RPMI7951 (cell line): ENCODE data around the gene JOSD2. TPM values are rescaled to one million over a fixed set of nuclear protein-coding genes. Genes with fewer than 3 reads are reported as not detected.

Source experiments
- DNase-seq: peaks from one replicate; pipeline ENCODE4 v3.0.0-alpha.2; 2012; ENCODE audit warnings: low read depth
- total RNA-seq: library from RNA; depleted of rRNA; stranded (reverse); fragments of >200 nt; shearing (Covaris generic); gene quantifications from 2 replicates; pipeline ENCODE4 v1.2.3, GENCODE V29; 2014

The JOSD2 gene
- total RNA-seq, 1 experiment from 2014 or later = 39.0 TPM

DNA sequence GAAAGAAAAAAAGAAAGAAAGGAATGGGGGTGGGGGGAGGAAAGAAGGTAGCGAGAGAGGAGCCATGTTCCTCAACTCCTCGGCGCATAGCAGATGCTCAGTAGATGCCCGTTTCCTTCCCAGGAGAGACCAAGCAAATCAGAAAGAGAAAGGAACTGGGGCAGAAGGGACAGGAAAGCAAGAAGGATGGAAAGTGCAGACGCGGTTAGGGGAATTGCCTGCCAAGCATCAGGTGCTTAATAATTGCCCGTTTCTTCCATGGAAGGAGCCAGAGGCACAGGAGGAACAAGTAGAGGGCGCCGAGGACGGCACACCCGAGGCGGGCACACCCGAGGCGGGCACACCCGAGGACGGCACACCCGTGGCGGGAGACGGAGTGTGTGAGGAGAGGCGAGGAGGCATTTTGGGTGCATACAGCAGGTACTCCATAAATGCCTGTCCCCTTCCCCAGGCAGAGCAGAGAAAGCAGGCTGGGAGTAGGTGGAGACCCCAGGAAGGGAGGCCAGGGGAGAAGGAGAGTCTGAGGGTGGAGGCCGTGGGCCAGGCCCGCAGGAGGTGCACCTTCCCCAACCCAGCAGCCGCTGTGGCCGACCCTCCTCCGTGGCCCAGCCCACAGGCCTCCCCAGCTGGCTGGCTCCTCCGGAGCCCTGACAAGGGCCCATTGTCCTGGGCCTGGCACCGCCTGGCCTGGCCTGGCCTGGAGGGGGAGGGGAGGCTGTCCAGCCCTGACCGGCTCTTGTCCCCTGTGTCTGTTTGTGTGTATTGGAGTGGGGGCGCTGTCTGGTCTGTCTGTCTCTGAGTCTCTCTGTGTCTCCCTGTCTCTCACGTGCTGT is 14.6 kb downstream of the JOSD2 start:
- peak; percentile 33 for DNase-seq

DNA sequence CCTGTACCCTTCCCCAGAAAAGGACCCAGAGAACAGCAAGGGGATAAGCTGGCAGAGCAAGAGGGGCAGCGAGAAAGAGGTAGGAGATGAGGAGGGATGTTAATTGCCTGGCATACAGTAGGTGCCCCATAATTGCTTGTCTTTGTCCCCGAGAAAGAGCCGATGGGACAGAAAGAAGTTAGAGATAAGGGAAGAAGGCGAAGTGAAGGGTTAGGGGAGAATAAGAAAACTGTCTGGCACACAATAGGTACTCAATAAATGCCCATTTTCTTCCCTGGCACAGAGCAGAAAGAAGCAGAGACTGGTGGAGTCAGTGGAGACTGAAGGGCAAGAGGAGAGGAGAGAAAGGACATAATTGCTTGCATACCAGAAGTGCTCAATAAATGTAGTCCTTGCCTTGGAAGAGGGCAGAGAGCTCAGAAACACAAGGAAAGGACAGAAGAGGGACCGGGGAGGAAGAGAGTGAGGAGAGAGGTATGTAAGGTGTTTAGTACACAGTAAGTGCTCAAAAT is 15.9 kb downstream of the JOSD2 start:
- DNase-seq = no peak

DNA sequence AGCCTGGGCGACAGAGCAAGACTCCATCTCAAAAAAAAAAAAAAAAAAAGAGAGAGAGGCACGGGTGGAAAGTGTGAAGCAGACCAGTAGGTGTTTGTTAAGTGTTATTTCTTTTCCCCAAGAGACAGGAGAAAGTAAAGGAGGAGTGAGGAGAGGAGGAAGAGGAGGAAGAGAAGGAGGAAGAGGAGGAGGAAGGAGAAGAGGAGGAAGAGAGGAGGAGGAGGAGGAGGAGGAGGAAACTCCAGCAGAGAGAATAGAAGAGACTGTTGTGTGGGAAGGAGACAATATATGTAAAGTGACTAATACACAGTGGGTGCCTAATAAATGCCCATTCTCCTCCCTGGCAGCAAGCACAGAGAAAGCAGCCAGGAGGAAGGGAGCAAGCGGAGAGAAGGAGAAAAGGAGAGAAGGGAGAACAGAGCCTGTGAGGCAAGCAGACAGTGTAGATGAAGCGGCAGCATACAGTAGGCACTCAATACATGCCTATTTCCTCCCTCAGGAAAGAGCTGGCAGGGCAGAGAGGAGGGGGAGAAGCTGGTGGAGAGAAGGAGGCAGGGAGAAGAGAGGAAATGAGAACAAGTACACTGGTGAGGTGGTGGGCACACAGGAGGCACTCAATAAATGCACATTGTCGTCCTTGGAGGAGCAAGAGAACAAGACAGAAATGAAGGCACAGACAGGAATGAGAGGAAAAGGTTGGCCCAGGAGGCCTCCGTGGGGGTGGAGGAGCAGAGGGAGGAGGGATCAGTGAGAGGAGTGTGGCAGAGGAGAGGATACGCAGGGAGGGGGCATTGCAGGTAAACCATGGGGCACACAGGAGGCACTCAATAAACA is 16.6 kb downstream of the JOSD2 start:
- no peak for DNase-seq

DNA sequence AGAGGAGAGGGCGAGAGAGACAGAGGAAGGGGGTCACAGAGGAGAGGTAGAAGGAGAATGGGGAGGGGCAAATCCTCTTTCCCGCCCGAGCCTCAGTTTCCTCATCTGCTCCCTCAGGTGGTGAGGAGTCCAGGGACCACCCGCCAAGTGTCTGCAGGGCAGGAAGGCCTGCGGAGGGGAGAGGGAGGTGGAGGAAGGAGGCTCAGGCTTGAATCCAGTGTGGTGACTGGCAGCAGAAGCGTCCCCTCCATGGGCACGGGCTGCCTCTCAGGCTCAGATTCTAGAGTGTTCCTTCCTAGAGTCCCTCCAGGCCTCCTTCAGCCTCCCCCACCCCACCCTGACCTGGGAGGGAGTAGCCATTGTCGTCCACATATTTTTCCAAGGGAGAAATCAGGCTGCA is 17.8 kb downstream of the JOSD2 start:
- no peak for DNase-seq

DNA sequence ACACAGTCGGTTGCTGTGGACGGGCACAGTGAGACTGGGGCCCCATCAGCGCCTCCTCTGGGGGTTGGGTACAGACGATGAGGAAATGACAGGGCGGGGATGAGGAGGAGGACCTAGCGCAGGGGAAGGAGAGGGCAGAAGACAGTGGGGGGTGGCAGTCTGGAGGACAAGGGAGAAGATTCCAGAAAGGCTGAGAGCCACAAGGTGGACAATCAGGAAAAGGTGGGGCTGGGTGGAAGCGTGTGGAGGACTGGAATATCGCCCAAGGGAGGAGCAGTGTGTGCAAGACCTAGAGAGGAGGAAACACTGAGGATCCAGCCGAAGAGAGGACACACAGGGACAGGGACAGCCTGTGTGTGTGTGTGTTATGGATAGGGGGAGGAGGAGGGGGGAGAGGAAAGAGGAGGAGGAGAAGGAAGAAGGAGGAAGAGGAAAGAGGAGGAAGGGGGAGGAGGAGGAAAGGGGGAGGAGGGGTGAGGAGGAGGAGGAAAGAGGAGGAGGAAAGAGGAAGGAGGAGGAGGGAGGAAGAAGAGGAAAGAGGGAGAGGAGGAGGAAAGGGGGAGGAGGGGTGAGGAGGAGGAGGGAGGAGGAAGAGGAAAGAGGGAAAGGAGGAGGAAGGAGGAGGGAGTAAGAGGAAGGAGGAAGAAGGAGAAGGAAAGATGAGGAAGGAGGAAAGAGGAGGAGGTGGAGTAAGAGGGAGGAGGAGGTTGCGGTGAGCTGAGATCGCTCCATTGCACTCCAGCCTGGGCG is 18.5 kb downstream of the JOSD2 start:
- no peak for DNase-seq

DNA sequence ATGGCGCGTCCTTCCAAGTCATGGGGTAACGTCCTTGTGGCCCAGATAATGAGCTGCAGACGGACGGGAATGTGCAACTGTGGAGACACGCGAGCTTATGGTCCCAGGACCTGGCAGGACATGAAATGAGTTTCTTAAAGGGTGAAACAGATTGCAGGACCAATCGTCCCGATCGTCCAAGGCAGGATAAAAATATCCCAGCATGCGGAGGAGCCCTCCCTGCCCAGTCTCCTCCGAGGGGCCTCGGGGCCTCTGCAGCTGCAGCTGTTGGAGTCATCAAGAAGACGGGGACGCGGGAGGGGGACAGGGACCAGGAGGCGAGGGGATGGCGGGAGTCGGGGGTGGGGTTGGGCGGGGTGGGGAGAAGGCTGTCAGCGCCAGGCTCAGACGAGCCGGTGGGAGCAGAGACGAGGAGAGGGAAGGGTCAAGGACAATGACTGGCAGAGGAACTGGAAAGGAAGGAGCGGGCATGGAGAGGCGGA is 20.0 kb downstream of the JOSD2 start:
- no peak for DNase-seq

DNA sequence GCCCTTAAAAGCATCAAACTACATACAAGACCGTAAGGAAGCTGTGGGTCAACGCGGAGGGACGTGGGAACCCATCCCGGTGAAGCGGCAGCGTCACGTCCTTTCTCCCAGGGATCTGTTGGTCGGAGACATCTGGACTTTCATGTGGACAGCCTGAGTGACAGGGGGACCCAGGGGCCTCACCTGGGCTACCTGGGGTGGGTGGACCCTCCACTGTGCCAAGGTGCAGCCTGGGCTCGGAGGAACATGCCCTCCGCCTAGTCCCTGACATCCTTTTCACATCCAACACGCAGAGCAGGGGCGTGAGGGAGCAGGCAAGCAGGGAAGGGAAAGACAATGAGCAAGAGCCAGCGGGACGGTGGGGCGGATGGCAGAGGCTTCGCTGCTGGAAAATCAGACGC is 20.6 kb downstream of the JOSD2 start:
- no peak for DNase-seq

DNA sequence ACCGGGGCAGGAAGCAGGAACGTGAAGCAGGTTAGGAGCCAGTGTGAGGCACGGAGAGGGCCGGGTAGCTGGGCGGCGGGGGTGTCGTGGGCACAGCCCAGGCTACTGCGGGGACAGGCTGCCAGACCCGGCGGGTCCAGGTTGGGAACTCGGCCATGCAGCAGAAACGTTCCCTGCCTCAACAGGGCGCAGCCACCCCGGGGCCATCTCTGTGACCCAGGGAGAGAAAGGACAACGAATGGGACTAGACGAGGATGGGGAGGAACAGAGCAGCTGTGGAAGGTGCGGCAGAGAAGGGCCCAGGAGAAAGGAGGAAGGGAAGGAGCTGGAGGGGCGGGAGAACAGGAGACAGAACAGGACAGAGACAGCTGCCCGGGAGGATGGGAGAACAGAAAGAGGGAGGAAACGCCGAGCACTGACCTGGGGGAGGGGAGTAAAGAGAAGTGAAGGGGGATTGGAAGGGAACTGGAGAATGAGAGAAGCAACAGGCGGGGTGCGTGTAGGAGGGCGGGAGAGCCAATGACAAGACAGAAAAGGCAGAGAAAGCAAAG is 21.5 kb downstream of the JOSD2 start:
- DNase-seq = no peak

DNA sequence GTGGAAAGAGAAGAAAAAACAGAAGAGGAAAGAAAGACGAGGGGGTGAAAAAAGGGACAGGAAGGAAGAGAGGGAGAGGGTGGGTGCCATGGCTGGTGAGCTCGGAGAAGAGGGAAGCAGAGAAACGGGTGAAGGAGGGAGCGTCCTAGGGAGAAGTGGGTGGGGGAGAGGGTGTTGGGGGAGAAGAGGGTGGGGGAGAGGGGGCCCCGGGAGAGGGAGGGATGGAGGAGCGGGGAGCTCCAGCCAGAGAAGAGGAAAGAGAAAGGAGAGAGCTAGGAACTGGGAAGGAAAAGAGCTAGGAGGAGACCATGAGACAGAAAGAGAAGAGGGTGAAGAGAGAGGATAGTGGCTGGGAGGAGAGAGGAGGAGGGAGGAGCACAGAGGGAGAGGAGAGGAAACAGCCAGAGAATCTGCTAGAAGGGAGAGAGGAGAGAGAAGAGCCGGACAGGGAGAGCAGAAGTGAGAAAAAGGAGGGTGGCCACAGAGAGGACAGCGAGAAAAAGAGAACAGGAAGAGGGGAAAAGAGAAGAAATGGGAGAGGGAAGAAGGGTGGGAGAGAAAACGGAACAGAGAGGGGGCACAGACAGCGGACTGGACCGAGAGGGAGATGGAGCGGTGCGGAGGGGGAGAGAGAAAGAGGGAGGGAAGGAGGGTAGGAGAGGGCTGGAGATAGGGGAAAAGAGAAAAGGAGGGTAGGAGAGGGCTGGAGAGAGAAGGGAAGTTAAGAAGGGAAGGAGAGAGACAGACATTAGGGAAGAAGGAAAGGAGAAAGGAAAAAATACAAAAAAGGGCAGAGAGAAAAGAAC is 22.4 kb downstream of the JOSD2 start:
- no peak for DNase-seq

DNA sequence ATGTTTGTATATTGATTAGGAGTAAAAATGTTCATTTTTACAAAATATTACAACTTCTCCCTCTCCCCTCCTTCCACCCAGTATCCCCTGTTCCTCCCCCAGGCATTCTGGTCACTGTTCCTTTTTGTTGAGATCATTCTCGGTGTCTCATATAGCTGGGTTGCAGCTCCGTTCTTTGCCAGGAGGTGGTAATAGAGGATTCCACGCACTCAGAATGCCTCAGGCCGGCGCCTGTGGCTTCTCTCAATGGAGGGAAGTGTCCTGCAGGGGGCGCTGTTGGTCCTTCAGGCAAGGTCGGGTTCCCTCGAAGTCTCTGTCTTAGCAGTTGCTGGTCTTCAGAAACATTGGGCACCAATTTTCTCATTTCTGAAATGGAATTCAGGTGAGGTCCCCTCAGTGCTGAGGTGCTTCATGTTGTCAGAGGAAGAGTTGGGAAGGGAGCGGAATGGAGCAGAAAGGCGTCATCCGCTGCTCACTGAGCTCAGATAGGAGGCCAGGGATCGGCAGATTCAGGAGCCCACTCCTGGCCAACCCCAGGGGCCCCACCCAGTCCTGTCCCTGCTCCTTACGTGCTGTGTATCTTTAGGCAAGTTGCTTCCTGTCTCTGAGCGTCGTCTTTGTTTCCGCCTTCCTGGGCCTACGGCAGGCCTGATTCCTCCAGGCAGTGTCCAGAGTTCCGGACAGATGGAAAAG is 24.0 kb downstream of the JOSD2 start:
- DNase-seq = peak; percentile 31

DNA sequence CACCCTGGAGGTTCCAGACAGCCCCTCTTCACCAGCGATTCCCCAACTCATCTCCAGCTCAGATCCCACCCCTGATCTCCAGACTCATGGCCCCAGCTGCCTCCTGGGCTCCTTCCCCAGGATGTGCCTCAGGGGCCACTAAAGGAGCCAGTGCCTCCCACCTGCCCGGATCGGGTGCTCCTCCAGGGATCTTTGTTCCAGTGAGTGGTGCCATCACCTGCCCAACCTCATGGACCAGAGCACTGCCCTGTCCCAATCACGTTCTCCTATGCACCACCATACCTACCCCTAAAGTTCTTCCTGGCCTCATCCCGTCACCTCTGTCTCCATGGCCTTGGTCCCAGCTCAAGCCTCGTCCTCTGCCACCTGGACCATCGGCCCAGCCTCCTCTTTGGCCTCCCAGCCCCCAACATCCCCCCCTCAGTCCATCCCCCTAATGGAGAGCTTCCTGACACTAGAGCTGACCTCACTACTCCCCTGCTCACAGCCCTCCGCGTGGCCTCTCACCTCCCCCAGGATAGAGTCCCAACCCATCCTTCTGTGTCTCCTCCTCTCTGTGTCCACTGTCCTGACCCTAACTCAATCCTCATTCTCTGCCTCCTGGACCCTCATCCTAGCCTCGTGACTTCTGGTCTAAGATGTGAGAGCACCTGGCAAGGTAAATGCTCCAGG is 25.6 kb downstream of the JOSD2 start:
- DNase-seq = no peak

DNA sequence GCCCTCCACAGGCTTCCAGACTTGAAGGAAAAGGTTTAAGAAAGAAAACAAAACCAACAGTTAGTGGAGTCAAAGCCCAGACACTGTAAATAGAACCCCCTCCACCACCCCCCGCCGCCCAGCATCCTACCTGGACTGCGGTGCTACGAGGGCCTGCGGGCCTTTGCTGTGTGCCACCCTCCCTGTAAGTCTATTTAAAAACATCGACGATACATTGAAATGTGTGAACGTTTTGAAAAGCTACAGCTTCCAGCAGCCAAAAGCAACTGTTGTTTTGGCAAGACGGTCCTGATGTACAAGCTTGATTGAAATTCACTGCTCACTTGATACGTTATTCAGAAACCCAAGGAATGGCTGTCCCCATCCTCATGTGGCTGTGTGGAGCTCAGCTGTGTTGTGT is 28.1 kb downstream of the JOSD2 start:
- DNase-seq = no peak

DNA sequence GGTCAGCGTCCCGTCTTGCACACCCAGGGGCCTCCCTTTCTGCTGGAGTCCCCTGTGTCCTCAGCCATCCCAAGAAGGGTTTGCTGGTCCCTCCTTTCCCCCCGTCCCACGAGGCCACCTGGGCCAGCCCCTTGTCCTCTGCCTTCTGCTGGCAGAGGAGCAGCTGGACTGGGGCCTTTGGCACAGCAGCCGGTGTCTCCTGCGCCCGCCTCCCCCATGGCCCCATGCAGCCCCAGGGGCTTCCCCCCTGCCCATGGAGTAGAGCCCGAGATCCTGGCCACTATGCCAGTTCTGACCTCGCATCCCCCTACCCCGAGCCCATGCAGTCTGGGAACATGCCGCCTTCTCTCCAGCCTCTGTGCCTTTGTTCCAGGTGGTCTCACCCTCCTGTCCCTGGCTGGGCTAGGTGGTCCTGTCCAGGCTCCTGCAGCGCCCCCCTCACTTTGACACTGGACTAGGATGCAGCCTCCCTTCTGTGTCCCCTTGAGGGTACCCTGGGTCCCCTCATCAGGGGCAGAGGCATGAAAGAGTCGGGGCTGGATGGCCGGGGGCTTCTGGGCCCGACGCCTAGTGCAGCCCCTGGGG is 28.6 kb downstream of the JOSD2 start:
- DNase-seq = no peak

DNA sequence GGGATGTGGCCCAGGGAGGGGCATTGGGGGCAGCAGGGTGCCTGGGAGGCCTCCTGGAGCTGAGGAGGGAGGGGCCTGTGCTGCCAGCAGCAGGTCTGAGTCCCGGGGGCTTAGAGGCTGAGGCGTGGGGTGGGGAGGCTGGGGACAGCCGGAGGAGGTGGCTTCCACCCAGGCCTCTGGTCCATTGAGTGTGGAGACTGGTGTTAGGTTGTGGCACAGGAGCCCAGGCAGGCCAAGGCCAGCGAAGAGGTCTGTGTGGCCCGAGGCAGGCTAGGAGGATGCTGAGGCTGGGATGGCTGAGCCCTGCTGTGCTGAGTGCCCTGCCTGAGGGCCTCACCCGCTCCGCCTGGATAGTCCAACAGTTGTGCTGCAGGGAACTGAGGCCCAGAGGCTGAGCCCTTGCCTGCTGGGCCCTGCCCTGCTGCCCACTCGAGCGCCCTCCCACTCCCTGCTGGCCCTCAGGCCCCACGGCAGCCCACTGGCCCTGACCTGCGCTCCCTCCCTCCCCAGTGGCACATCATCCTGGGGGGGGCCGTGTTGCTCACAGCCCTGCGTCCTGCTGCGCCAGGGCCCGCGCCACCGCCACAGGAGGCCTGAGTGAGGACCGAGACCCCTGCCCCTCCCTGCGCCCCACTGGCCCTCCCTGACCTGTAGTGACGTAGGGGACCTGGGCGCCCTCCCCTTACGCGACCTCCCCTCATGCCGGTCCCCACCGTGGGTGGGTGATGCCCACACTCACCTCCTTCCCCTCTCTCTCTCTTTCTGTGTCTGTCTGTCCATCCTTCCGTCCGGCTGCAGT is 29.4 kb downstream of the JOSD2 start:
- no peak for DNase-seq

DNA sequence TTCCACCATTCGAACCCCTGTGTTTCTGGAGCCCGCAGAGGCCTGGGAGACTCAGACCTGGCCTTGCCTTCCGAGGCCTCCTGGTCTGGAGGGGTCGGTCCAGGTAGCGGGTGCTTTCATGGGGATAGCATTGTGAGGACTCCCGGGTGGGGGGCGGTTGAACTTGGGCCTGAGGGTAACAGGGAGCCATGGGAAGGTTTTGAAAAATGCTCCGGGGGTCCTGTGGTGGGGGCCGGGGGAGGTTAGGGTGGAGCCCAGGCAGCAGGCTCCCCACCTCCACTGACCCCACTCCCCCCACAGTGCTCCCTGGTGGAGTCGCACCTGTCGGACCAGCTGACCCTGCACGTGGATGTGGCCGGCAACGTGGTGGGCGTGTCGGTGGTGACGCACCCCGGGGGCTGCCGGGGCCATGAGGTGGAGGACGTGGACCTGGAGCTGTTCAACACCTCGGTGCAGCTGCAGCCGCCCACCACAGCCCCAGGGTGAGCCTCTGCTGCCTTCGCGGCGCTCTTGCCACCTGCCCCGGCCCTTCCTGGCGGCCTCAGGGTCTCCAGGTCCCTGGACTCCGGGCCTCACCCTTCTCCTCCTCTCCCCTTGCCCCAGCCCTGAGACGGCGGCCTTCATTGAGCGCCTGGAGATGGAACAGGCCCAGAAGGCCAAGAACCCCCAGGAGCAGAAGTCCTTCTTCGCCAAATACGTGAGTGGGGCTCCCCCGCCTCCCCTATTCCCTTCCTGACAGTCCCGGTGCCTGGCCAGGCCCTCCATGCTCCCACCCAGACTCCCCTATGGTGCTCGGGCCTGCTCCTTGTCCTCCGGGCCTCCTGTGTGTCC is 30.5 kb downstream of the JOSD2 start:
- no peak for DNase-seq

DNA sequence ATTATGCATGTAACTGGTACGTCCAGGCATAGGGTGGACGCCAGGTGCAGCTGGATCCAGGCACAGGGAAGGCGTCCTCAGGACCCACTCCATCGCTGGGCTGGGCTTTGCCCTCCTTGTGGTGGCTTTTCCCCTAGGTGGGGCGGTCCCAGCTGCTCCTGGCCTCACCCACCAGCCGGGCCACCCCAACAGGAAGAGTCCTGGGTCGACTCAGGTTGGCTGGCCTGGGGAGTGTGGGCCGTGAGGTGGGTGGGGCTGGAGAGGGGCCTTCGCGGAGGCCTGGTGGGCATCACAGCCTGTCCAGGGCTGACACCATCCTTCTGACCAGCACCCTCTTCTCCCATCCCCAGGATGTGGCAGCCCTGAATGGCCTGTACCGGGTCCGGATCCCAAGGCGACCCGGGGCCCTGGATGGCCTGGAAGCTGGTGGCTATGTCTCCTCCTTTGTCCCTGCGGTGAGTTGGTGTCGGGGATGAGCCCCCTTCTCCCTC is 31.2 kb downstream of the JOSD2 start:
- no peak for DNase-seq
